Aorta (tissue), 5 donors: Measurements from ENCODE around the gene DNPH1. TPM values are rescaled to one million over a fixed set of nuclear protein-coding genes. Genes with fewer than 3 reads are reported as not detected.

Source experiments
- ATAC-seq: fragments of 200-7000 bp; cut with Tn5 transposase; one replicate; pipeline ENCODE4 v1.9.1; 2022; ENCODE audit warnings: moderate library complexity; ENCODE audit not compliant: low FRiP score
- DNase-seq, 2 donors: peaks; one replicate each; pipeline ENCODE4 v3.0.0-alpha.2; 2020
- H3K27ac ChIP-seq, 2 donors: one replicate each; pipeline ENCODE4 v1.5.1; 2013; ENCODE audit warnings: low read length in 2 of 2, mild to moderate bottlenecking in 2 of 2, moderate library complexity in 2 of 2, control low read depth in 1 of 2, inconsistent platforms in 1 of 2, low read depth in 1 of 2
- H3K27me3 ChIP-seq, 2 donors: one replicate each; pipeline ENCODE4 v1.6.1; 2013; ENCODE audit warnings: control low read depth in 1 of 2, low read length in 1 of 2, mild to moderate bottlenecking in 1 of 2, moderate library complexity in 1 of 2; ENCODE audit not compliant: insufficient read depth in 2 of 2, control insufficient read depth in 1 of 2
- H3K36me3 ChIP-seq, 2 donors: one replicate each; pipeline ENCODE4 v1.6.1; 2013; ENCODE audit warnings: control low read depth in 1 of 2, low read length in 1 of 2, mild to moderate bottlenecking in 1 of 2; ENCODE audit not compliant: insufficient read depth in 2 of 2, control insufficient read depth in 1 of 2
- H3K4me1 ChIP-seq, 2 donors: one replicate each; pipeline ENCODE4 v1.6.1; 2013; ENCODE audit warnings: low read length in 2 of 2, control low read depth in 1 of 2, mild to moderate bottlenecking in 1 of 2, moderate library complexity in 1 of 2; ENCODE audit not compliant: insufficient read depth in 2 of 2, control insufficient read depth in 1 of 2
- H3K4me3 ChIP-seq, 2 donors: one replicate each; pipeline ENCODE4 v1.5.1; 2013; ENCODE audit warnings: low read length in 2 of 2, control low read depth in 1 of 2, mild to moderate bottlenecking in 1 of 2
- H3K9me3 ChIP-seq: one replicate; pipeline ENCODE4 v1.6.1; 2013; ENCODE audit warnings: mild to moderate bottlenecking, low read length; ENCODE audit not compliant: control insufficient read depth
- WGBS, 2 donors: extraction: QIAGEN DNeasy Blood & Tissue Kit; methylation state at CpG; one replicate each; pipeline ENCODE4 v1.1.7; 2013; 5-methylcytosine and 5-hydroxymethylcytosine counted together
- intact Hi-C, 2 donors: fragments of 100-400 bp; cut with DNase I; formaldehyde crosslinking; loops; one replicate each; pipeline versions ENCODE4 v1.14.2 to v1.15.0; 2022
- polyA plus RNA-seq, 2 donors: library from polyadenylated mRNA; stranded (reverse); fragments of 200-250 nt; gene quantifications; one replicate each; pipeline ENCODE4 v1.2.3, GENCODE V29; 2013
- total RNA-seq, 2 donors: library from RNA; stranded (reverse); fragmentation: NEBNext Ultra II Directional; extraction: Animal tissue kit (Norgen Biotek cat#: 25700); gene quantifications; one replicate each; pipeline ENCODE4 v1.2.1, GENCODE V29; 2021
- donor health status: healthy with polysubstance abuse.
- donor health status: Bipolar disorder and iron deficiency.
- donor health status: DM: no; HTN: no; CAD: no.
- donor health status: DM: no; HTN: no; CAD: no.
- donor health status: DM: yes; HTN: yes; CAD: no.

The DNPH1 gene
- total and polyA plus RNA-seq, 4 donors: 10.2 to 87.4 (median 27.4) TPM

DNA sequence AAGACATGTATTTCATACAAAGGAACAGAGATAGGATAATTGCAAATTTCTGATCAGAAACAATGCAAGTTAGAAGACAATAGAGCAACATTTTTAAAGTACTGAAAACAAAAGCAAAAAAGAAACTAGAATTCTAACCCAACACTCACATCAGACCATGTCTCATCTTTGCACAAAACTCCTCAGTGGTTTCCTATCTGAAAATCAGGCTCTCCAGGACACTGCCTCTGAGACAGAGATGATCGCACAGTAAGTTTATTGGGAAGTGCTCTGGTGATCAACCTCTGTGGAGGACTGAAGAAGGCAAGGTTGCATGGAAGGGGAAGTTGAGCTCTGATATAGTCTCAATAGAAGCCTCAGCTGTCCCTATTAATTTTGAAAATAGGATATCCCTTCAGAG lies 11.7 kb upstream of the DNPH1 start:
- intact Hi-C loops: no loop called here
- no peaks in the 10 kb centered on the region for H3K36me3 ChIP-seq
- H3K27me3 ChIP-seq: no peaks in the 10 kb centered on the region
- H3K27ac ChIP-seq: no peak overlapping the region
- no peak overlapping the region for H3K4me3 ChIP-seq
- no peak for DNase-seq
- no peaks in the 10 kb centered on the region for H3K4me1 ChIP-seq
- no peak for ATAC-seq
- WGBS, 2 donors: 91 to 94% methylated on average over 1 of the region's 1 CpG
- H3K9me3 ChIP-seq: no peaks in the 10 kb centered on the region

DNA sequence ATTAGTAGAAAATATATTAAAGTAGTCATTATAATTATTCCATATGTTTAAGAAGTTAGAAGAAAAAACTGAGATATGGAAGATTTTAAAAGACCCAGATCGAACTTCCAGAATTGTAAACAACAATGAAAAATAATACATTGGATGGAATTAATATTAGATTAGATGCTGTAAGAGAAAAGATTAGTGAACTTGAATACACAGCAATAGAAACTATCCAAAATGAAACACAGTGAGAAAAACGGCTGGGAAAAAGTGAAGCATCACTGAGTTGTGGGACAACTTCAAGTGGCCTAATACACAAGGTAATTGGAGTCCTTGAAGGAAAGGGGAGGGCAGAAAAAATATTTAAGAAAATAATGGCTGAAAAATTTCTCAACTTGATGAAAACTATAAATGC lies 9.8 kb upstream of the DNPH1 start:
- Histone ChIP-seq H3K4me3 (no peak overlapping the region), H3K4me1 (no peaks in the 10 kb centered on the region), H3K9me3 (no peaks in the 10 kb centered on the region), H3K27me3 (no peaks in the 10 kb centered on the region), H3K36me3 (no peaks in the 10 kb centered on the region), H3K27ac (no peak overlapping the region)
- 69 to 74% methylated on average over 2 of the region's 2 CpGs for WGBS, 2 donors
- intact Hi-C loops: loop anchor here in 1 of 2 donors (10.0 kb wide), 1 partner anchor 266 kb away; no protein-coding TSS in a partner anchor
- no peak for DNase-seq
- ATAC-seq: no peak

DNA sequence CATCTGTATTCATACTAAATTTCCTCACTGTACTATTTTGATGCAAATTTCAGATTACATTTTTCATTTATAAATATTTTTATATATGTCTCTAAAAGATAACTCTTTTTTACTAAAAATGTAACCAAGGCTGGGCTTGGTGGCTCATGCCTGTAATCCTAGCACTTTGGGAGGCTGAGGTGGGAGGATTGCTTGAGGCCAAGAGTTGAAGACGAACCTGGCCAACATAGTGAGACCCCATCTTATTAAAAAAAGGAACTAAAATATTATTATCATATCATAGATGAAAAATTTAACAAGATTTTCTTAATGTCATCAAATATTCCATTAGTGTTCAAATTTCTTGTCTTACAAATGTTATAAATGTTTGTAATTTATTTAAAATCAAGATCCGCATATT lies 6.6 kb upstream of the DNPH1 start:
- Histone ChIP-seq H3K4me1 (no peaks in the 10 kb centered on the region), H3K27me3 (no peaks in the 10 kb centered on the region), H3K36me3 (no peaks in the 10 kb centered on the region), H3K9me3 (no peaks in the 10 kb centered on the region), H3K27ac (no peak overlapping the region), H3K4me3 (no peak overlapping the region)
- intact Hi-C loops: loop anchor here in 1 of 2 donors (10.0 kb wide), 1 partner anchor 269 kb away; no protein-coding TSS in a partner anchor
- no peak for DNase-seq
- WGBS, 2 donors: 83 to 93% methylated on average over 2 of the region's 2 CpGs
- ATAC-seq: no peak

DNA sequence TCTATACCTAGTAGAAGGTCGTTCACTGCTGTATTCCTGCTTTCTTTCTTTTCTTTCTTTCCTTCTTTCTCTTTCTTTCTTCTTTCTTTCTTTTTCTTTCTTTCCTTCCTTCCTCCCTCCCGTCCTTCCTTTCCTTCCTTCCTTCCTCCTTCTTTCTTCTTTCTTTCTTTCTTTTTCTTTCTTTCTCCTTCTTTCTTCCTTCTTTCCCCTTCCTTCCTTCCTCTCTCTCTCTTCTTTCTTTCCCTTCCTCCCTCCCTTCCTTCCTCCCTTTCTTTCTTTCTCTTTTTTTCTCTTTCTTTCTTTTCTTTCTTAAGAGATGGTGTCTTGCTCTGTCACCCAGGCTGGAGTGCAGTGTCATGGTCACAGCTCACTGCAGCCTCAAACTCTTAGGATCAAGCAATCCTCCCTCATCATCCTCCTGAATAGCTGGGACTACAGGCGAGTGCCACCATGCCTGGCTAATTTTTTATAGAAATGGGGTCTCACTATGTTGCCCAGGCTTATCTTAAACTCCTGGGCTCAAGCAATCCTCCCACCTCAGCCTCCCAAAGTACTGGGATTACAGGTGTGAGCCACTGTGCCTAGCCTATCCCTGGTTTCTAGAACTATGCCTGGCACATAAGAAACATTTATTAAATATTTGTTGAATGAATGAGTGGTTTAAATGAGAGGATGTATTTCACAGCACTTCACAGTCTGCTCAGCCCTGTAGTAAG lies 2.6 kb upstream of the DNPH1 start:
- Histone ChIP-seq H3K27ac (no peak overlapping the region), H3K27me3 (no peaks in the 10 kb centered on the region), H3K36me3 (no peaks in the 10 kb centered on the region), H3K4me1 (no peaks in the 10 kb centered on the region), H3K4me3 (no peak overlapping the region), H3K9me3 (no peaks in the 10 kb centered on the region)
- ATAC-seq: no peak
- WGBS, 2 donors: 68 to 75% methylated on average over 3 of the region's 3 CpGs
- intact Hi-C loops: loop anchor here in 1 of 2 donors (10.0 kb wide), 1 partner anchor 273 kb away; no protein-coding TSS in a partner anchor
- peak in 1 of 2 donors; percentile 5 for DNase-seq

DNA sequence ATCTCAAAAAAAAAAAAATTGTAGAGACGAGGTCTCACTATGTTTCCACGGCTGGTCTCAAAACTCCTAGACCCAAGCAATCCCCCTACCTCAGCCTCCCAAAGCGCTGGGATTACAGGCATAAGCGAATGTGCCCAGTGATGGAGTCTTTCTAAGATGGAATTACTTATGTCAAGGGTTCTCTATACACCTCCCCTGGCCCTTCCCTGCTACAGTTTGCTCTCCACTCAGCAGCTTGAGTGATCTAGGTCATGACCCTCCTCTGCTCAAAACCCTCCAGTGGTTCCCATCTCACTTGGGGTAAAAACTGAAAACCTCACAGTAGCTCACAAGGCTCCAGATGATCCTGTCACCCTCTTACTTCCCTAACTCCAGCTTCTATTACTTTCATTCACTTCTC lies 1.8 kb upstream of the DNPH1 start:
- ATAC-seq (no peak), DNase-seq (peak in 1 of 2 donors; percentile 0)
- 84 to 87% methylated on average over 4 of the region's 4 CpGs for WGBS, 2 donors
- Histone ChIP-seq H3K27me3 (no peaks in the 10 kb centered on the region), H3K4me3 (no peak overlapping the region), H3K27ac (no peak overlapping the region), H3K36me3 (no peaks in the 10 kb centered on the region), H3K4me1 (no peaks in the 10 kb centered on the region), H3K9me3 (no peaks in the 10 kb centered on the region)
- intact Hi-C loops: loop anchor here in 1 of 2 donors (10.0 kb wide), 1 partner anchor 274 kb away; no protein-coding TSS in a partner anchor

DNA sequence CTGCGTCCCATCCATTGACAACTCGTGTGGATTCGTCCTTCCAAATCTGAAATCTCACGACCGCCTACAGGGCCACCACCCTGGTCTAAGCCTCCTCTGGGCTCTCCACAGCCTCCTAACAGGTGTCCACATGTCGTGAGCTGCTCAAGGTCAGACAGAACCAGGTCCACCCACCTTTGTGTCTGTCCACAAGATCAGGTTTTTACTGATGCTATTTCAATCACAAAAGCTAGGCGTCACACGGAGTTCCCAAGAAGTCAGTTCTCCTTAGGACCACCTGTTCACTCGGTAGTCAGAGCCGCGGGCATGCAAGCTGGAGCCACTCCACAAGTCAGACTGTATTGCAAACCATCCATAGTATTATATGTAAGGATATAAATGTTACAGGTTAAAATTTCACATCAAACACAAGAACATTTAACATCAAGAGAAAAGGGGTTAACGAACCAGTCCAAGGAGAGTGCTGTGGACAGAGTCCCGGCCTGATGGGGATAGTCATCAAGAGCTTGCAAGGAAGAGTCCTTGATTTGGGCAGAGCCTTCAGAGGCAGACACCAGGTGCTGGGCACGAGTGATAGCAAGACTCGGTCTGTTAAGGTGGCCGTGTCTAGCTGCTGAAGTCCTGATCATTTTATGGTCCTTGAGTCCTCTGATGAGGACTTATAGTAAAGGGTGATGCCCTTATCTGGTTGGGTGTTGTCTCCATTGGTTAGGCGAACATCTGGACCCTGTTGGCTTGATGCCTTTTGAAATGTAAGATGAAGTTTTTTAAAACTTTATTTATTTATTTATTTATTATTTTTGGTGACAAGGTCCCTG lies 731 bp upstream of the DNPH1 start:
- Histone ChIP-seq H3K4me1 (no peaks in the 10 kb centered on the region), H3K27ac (no peak overlapping the region), H3K36me3 (no peaks in the 10 kb centered on the region), H3K4me3 (no peak overlapping the region), H3K27me3 (no peaks in the 10 kb centered on the region), H3K9me3 (no peaks in the 10 kb centered on the region)
- ATAC-seq: no peak
- intact Hi-C loops: loop anchor here in 1 of 2 donors (10.0 kb wide), 1 partner anchor 275 kb away; no protein-coding TSS in a partner anchor
- no peak for DNase-seq
- 76 to 78% methylated on average over 17 of the region's 17 CpGs for WGBS, 2 donors

DNA sequence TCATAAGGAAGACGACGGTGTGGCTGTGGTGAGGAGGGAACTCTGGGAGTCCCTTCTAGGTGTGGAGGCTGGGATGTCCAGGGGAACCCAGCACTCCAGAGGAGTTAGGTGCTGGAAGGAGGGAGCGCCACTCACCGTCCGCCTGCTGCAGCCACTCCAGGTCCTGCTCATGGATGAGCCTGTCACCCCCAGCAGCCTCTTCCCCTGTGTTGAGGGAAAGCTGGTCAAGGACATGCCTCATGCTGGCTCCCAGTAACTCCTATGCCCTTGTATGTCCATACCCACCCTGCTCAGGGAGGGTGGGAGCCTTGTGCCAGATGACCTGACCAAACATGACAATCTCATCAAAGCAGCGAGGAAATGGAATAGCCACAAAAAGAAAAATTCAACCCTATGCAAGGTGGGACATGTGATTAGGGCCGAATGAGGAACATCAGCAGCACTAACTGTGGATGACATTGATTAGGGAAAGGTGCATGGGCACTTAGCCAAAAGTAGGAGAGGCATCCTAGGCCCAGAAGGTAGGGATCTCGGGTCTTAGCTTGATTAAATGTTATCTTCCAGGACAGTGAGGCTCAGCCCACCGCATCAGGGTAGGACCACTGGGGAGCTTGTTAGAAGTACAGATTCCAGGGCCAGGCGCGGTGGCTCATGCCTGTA lies 3.0 kb downstream of the DNPH1 start:
- no peak overlapping the region for H3K27ac ChIP-seq
- DNase-seq (peak in 1 of 2 donors; percentile 41), ATAC-seq (no peak)
- H3K27me3 ChIP-seq: no peaks in the 10 kb centered on the region
- no peak overlapping the region for H3K4me3 ChIP-seq
- no peaks in the 10 kb centered on the region for H3K36me3 ChIP-seq
- intact Hi-C loops: no loop called here
- no peaks in the 10 kb centered on the region for H3K9me3 ChIP-seq
- no peaks in the 10 kb centered on the region for H3K4me1 ChIP-seq
- WGBS, 2 donors: 94 to 95% methylated on average over 11 of the region's 11 CpGs

DNA sequence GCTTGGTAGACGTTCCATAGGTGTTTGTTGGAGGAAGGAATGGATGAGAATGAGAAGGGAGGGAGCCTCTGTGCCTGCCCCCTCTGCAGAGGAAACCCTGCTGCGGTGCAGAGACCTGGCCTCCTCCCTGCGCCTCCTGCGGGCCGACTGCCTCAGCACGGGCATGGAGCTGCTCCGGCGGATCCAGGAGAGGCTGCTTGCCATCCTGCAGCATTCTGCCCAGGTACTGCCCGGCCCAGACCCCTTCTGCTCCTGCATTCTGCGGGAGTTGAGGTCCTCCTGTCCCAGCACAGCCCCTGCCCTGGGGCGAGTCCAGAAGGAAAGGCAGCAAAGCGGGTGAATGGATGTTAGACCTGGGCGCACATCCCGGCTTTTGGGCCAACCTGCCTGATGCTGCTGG lies 6.1 kb downstream of the DNPH1 start:
- 87 to 90% methylated on average over 14 of the region's 14 CpGs for WGBS, 2 donors
- Histone ChIP-seq H3K9me3 (no peaks in the 10 kb centered on the region), H3K4me3 (no peak overlapping the region), H3K27ac (no peak overlapping the region), H3K27me3 (no peaks in the 10 kb centered on the region), H3K4me1 (no peaks in the 10 kb centered on the region), H3K36me3 (no peaks in the 10 kb centered on the region)
- DNase-seq (peak in 1 of 2 donors; percentile 67), ATAC-seq (no peak)
- intact Hi-C loops: no loop called here
